Left lung (tissue), 10 donors: Measurements from ENCODE around the gene TES. TPM values are rescaled to one million over a fixed set of nuclear protein-coding genes. Genes with fewer than 3 reads are reported as not detected.

Experiments used
- ATAC-seq: fragments of 200-7000 bp; cut with Tn5 transposase; one replicate; pipeline ENCODE4 v1.9.1; 2020; ENCODE audit warnings: moderate library complexity
- DNase-seq, 4 donors: peaks; one replicate each; pipeline ENCODE4 v3.0.0-alpha.2; 2013 to 2020
- H3K27ac ChIP-seq, 2 donors: fragments of 200-600 bp; sonication (generic) in 1 of 2; one replicate each; pipeline versions ENCODE4 v1.5.0 to v1.8.0; 2020 to 2021
- H3K27me3 ChIP-seq, 2 donors: fragments of 200-600 bp; sonication (generic) in 1 of 2; one replicate each; pipeline versions ENCODE4 v1.5.0 to v1.8.0; 2020 to 2021
- H3K36me3 ChIP-seq, 2 donors: fragments of 200-600 bp; sonication (generic) in 1 of 2; one replicate each; pipeline versions ENCODE4 v1.5.0 to v1.8.0; 2020 to 2021
- H3K4me1 ChIP-seq, 2 donors: fragments of 200-600 bp; one replicate each; pipeline ENCODE4 v1.8.0; 2021
- H3K4me3 ChIP-seq, 2 donors: fragments of 200-600 bp; sonication (generic) in 1 of 2; one replicate each; pipeline versions ENCODE4 v1.5.0 to v1.8.0; 2020 to 2021; ENCODE audit warnings: mild to moderate bottlenecking in 1 of 2
- H3K9me3 ChIP-seq, 2 donors: fragments of 200-600 bp; sonication (generic) in 1 of 2; one replicate each; pipeline versions ENCODE4 v1.5.0 to v1.8.0; 2020 to 2021
- CTCF ChIP-seq, 2 donors: fragments of 200-600 bp; sonication (generic) in 1 of 2; IDR thresholded peaks; one replicate each; pipeline versions ENCODE4 v1.5.0 to v1.8.0; 2021; ENCODE audit warnings: antibody characterized with exemption in 2 of 2
- intact Hi-C, 2 donors: fragments of 100-400 bp; cut with DNase I; formaldehyde crosslinking; loops; one replicate each; pipeline versions ENCODE4 v1.11.2 to v1.14.2; 2022
- polyA plus RNA-seq, 6 donors: library from polyadenylated mRNA; unstranded; fragments of 120-200 nt; gene quantifications; one replicate each; pipeline ENCODE4 v1.2.1, GENCODE V29; 2013; ENCODE audit not compliant: insufficient read length in 6 of 6
- total RNA-seq, 2 donors: library from RNA; stranded (reverse); fragmentation: NEBNext Ultra II Directional; extraction: Animal tissue kit (Norgen Biotek cat#: 25700); gene quantifications; one replicate each; pipeline ENCODE4 v1.2.1, GENCODE V29; 2021
- donor health status: DM: no; HTN: yes; CAD: no.
- donor health status: DM: no; HTN: no; CAD: no.

Gene TES
- total and polyA plus RNA-seq, 8 donors = 56.6 to 113 (median 66.5) TPM

GRCh38 chr7:116273918-116274301 is 63.6 kb downstream of the TES start:
- intact Hi-C loops = no loop called here
- DNase-seq = no peak
- Histone ChIP-seq H3K27ac (peak overlapping the region in 1 of 2 donors; percentile 25), H3K4me3 (no peak overlapping the region), H3K36me3 (no peaks in the 10 kb centered on the region), H3K4me1 (peaks cover 11 to 12% of the 10 kb centered on the region in 2 donors), H3K9me3 (no peaks in the 10 kb centered on the region), H3K27me3 (no peaks in the 10 kb centered on the region)
- no peak for TF ChIP-seq CTCF (IDR thresholded peaks at IDR 0.05)
- no peak for ATAC-seq

- DNase-seq = no peak
- Histone ChIP-seq H3K27me3 (no peaks in the 10 kb centered on the region), H3K4me3 (no peak overlapping the region), H3K4me1 (peaks cover 0 to 5% of the 10 kb centered on the region in 2 donors), H3K36me3 (no peaks in the 10 kb centered on the region), H3K9me3 (no peaks in the 10 kb centered on the region), H3K27ac (no peak overlapping the region)
- intact Hi-C loops = no loop called here
- ATAC-seq = peak; percentile 85
- TF ChIP-seq CTCF (IDR thresholded peaks at IDR 0.05) = no peak
Observed at GRCh38 chr7:116277070-116277469, 66.7 kb downstream of the TES start.

- ATAC-seq = no peak
- no peaks in the 10 kb centered on the region for H3K4me1 ChIP-seq
- no peak overlapping the region for H3K4me3 ChIP-seq
- H3K27me3 ChIP-seq = no peaks in the 10 kb centered on the region
- H3K36me3 ChIP-seq = no peaks in the 10 kb centered on the region
- no peak for DNase-seq
- no peaks in the 10 kb centered on the region for H3K9me3 ChIP-seq
- intact Hi-C loops = no loop called here
- no peak for TF ChIP-seq CTCF (IDR thresholded peaks at IDR 0.05)
- H3K27ac ChIP-seq = no peak overlapping the region
Observed at GRCh38 chr7:116279217-116279616, 68.9 kb downstream of the TES start.

GRCh38 chr7:116280803-116281202 is 70.5 kb downstream of the TES start:
- intact Hi-C loops = no loop called here
- Histone ChIP-seq H3K27ac (no peak overlapping the region), H3K36me3 (no peaks in the 10 kb centered on the region), H3K4me3 (no peak overlapping the region), H3K9me3 (no peaks in the 10 kb centered on the region), H3K4me1 (no peaks in the 10 kb centered on the region), H3K27me3 (no peaks in the 10 kb centered on the region)
- TF ChIP-seq CTCF (IDR thresholded peaks at IDR 0.05) = no peak
- ATAC-seq (no peak), DNase-seq (no peak)

- Histone ChIP-seq H3K9me3 (no peaks in the 10 kb centered on the region), H3K4me1 (no peaks in the 10 kb centered on the region), H3K27ac (no peak overlapping the region), H3K4me3 (no peak overlapping the region), H3K27me3 (no peaks in the 10 kb centered on the region), H3K36me3 (no peaks in the 10 kb centered on the region)
- intact Hi-C loops = no loop called here
- DNase-seq (no peak), ATAC-seq (peak; percentile 85)
- no peak for TF ChIP-seq CTCF (IDR thresholded peaks at IDR 0.05)
Observed at GRCh38 chr7:116283595-116284204, 73.4 kb downstream of the TES start.
